ENCODE results near the gene ATF7. TPM values are rescaled to one million over a fixed set of nuclear protein-coding genes. Genes with fewer than 3 reads are reported as not detected.

The ATF7 gene
- total and polyA plus RNA-seq, 2 donors (not counting 3 experiments of a cell fraction or from before 2014, with no cell fraction given): 36.0 to 68.5 TPM

- peaks cover 2 to 3% of the 10 kb centered on the region in 2 experiments for H3K36me3 ChIP-seq (ENCODE audit: control insufficient read depth in 2 of 2, extremely low read depth in 1 of 2, insufficient read depth in 2 of 2, low read length in 2 of 2)
- no peak overlapping the region for H3K27ac ChIP-seq (ENCODE audit: insufficient read depth, low read depth, low read length)
- no peak for DNase-seq (ENCODE audit: low read depth, low spot score)
- TF ChIP-seq MAX (IDR thresholded peaks at IDR 0.05; ENCODE audit: insufficient read depth, insufficient read length) (no peak), GATA2 (IDR thresholded peaks at IDR 0.05; ENCODE audit: insufficient read depth, insufficient read length, low read depth, low read length) (no peak), POLR2AphosphoS5 (IDR thresholded peaks at IDR 0.05; ENCODE audit: insufficient read depth, low read depth, low read length) (no peak), POLR2A (IDR thresholded peaks at IDR 0.05; ENCODE audit: low read depth, low read length) (no peak), EZH2 (IDR thresholded peaks at IDR 0.05; ENCODE audit: borderline replicate concordance, low read depth, low read length, severe bottlenecking) (no peak), MYC (IDR thresholded peaks at IDR 0.05; ENCODE audit: low read depth, low read length) (no peak), FOS (IDR thresholded peaks at IDR 0.05; ENCODE audit: borderline replicate concordance, insufficient read depth, low read length) (no peak), JUN (IDR thresholded peaks at IDR 0.05; ENCODE audit: borderline replicate concordance, insufficient read depth, insufficient read length, low read depth) (no peak), CTCF (IDR thresholded peaks at IDR 0.05; ENCODE audit: extremely low read depth in 1 of 2, insufficient read depth in 1 of 2, low read depth in 1 of 2, low read length in 2 of 2) (no peak)
- no peaks in the 10 kb centered on the region for H4K20me1 ChIP-seq (replicated peaks; ENCODE audit: control insufficient read depth, extremely low read depth, insufficient read depth, low read length)
- no peak overlapping the region for H3K9ac ChIP-seq (replicated peaks; ENCODE audit: extremely low read depth, insufficient read depth, low read length)
- CTCF ChIA-PET: interaction anchor here (1.6 kb wide), 1 partner anchor 74 kb away, joined by 9 read pairs; the partner anchor contains the start of gene ATP5MC2
- H2AFZ ChIP-seq (ENCODE audit: low read depth, low read length): no peak overlapping the region
- H3K9me3 ChIP-seq (replicated peaks; ENCODE audit: control insufficient read depth, insufficient read depth, low read length): no peaks in the 10 kb centered on the region
- no TSS peak for BruUV-seq (replicated peaks)
- H3K9me1 ChIP-seq (replicated peaks; ENCODE audit: control insufficient read depth, extremely low read depth, insufficient read depth, low read length): peaks cover 2% of the 10 kb centered on the region
- peaks cover 40% of the 10 kb centered on the region for H3K79me2 ChIP-seq (ENCODE audit: control insufficient read depth, insufficient read depth, low read length)
- intact Hi-C loops (cut with micrococcal nuclease) (no loop called here), dilution Hi-C loops (cut with MboI; ENCODE audit: extremely low pct_ligation_motif_present, low sequenced_read_pairs) (no loop called here)
- no peak for FAIRE-seq
- no peak overlapping the region for H3K4me2 ChIP-seq (ENCODE audit: insufficient read depth, low read length)
- no peaks in the 10 kb centered on the region for H3K27me3 ChIP-seq (ENCODE audit: control insufficient read depth in 2 of 2, insufficient read depth in 2 of 2, low read length in 2 of 2)
- POLR2A ChIA-PET: no interaction called here
- H3K4me3 ChIP-seq (replicated peaks in 1 of 3; ENCODE audit: insufficient read depth in 1 of 3, low read depth in 1 of 3, low read length in 3 of 3): no peak overlapping the region
- H3K4me1 ChIP-seq (ENCODE audit: control insufficient read depth, extremely low read depth, insufficient read depth, low read length): peaks cover 35% of the 10 kb centered on the region
Measured at GRCh38 chr12:53601296-53601847, 24.8 kb downstream of the ATF7 start.
